K562 (cell line): ENCODE measurements around the gene AP3B1. TPM values are rescaled to one million over a fixed set of nuclear protein-coding genes. Genes with fewer than 3 reads are reported as not detected.

Experiments
- CLOCK ChIP-seq: fragments of 250-450 bp; sonication (Bioruptor Pico); IDR thresholded peaks from 2 replicates; pipeline ENCODE4 v1.4.0; 2020; ENCODE audit warnings: mild to moderate bottlenecking, moderate library complexity, borderline replicate concordance
- CTCF ChIP-seq, 3 experiments: IDR thresholded peaks in 2 of 3; conservative IDR thresholded peaks in 1 of 3; 2 replicates each; pipeline ENCODE4 v1.5.1; 2011 to 2012; ENCODE audit warnings: low read length in 3 of 3, mild to moderate bottlenecking in 3 of 3, control low read depth in 2 of 3, improper control_type of control experiment in 1 of 3, inconsistent platforms in 1 of 3, low read depth in 1 of 3, mixed read lengths in 1 of 3, moderate library complexity in 1 of 3; ENCODE audit not compliant: insufficient read depth in 2 of 3
- FOXO4 ChIP-seq: fragments of 450-650 bp; formaldehyde crosslinking; IDR thresholded peaks from 2 replicates; pipeline ENCODE4 v1.4.0; 2020; ENCODE audit warnings: mild to moderate bottlenecking, moderate library complexity
- KLF16 ChIP-seq: IDR thresholded peaks from 2 replicates; pipeline ENCODE4 v1.6.1; 2016; ENCODE audit warnings: antibody characterized with exemption
- NFE2 ChIP-seq: IDR thresholded peaks from 2 replicates; pipeline ENCODE4 v1.6.1; 2014; ENCODE audit warnings: antibody characterized with exemption, low read depth
- RAD21 ChIP-seq, 2 experiments: fragments of 250-450 bp in 1 of 2; fragments of 450-650 bp in 1 of 2; sonication (Bioruptor Pico) in 1 of 2; formaldehyde crosslinking in 1 of 2; IDR thresholded peaks in 1 of 2; conservative IDR thresholded peaks in 1 of 2; 2 replicates each; pipeline versions ENCODE4 v1.4.0 to v1.8.0; 2020 to 2022; ENCODE audit warnings: mild to moderate bottlenecking in 2 of 2, moderate library complexity in 1 of 2
- SMARCC2 ChIP-seq: fragments of 450-650 bp; IDR thresholded peaks from 2 replicates; pipeline ENCODE4 v1.6.1; 2017; ENCODE audit warnings: antibody characterized with exemption, moderate library complexity, mild to moderate bottlenecking, low read depth
- SMC3 ChIP-seq: conservative IDR thresholded peaks from 2 replicates; pipeline ENCODE4 v1.6.1; 2011; ENCODE audit warnings: low read depth, low read length, improper control_type of control experiment; ENCODE audit not compliant: insufficient read depth
- SP2 ChIP-seq: IDR thresholded peaks from 2 replicates; pipeline ENCODE4 v1.6.1; 2011; ENCODE audit warnings: mild to moderate bottlenecking, low read depth, low read length, moderate library complexity; ENCODE audit not compliant: poor library complexity, severe bottlenecking; ENCODE audit errors: extremely low read depth
- TAF7 ChIP-seq: fragments of 450-650 bp; IDR thresholded peaks from 2 replicates; pipeline ENCODE4 v1.6.1; 2016; ENCODE audit warnings: missing genetic modification characterization, missing compliant biosample characterization
- ZNF830 ChIP-seq: fragments of 250-450 bp; sonication (Bioruptor Pico); IDR thresholded peaks from 2 replicates; pipeline ENCODE4 v1.5.0; 2021; ENCODE audit warnings: mild to moderate bottlenecking
- polyA plus RNA-seq, 8 experiments: library from polyadenylated mRNA; depleted of rRNA in 4 of 8; stranded (reverse) in 5 of 8; unstranded in 3 of 8; fragments of >200 nt; fragmentation: Nextera tagmentation in 2 of 8; fragmentation: Illumina TruSeq in 1 of 8; extraction: Ambion mirVana in 2 of 8; extraction: Trizol in 1 of 8; gene quantifications; 2 replicates each; pipeline versions ENCODE4 v1.2.1 to v1.2.3, GENCODE V29; 2011 to 2014; ENCODE audit warnings: inconsistent platforms in 1 of 8, missing spikeins in 1 of 8
- total RNA-seq, 7 experiments: library from RNA; depleted of rRNA in 6 of 7; stranded (reverse); fragments of >200 nt in 6 of 7; fragmentation: Illumina TruSeq in 2 of 7; extraction: Trizol in 2 of 7; gene quantifications; 2 replicates each; pipeline versions ENCODE4 v1.2.1 to v1.2.3, GENCODE V29; 2011 to 2021; ENCODE audit warnings: low replicate concordance in 1 of 7

Gene AP3B1
- total and polyA plus RNA-seq, 9 of the 15 experiments (the other 6 are each of a cell fraction or from before 2014, with no cell fraction given) = 21.1 to 61.8 (median 42.2) TPM

- peak; percentile 56 to 77 (median 57) for TF ChIP-seq CTCF (IDR thresholded peaks at IDR 0.05 in 2 of 3, conservative IDR thresholded peaks at IDR 0.05 in 1 of 3; ENCODE audit: insufficient read depth in 2 of 3, low read depth in 1 of 3, low read length in 3 of 3)
- no peak for TF ChIP-seq NFE2
- no peak for TF ChIP-seq TAF7 (tag)
- no peak for TF ChIP-seq ZNF830
- peak; percentile 52; the same call in 1 of the 2 replicates for TF ChIP-seq SMC3
- TF ChIP-seq SMARCC2 = no peak
- peak; percentile 72 to 77 for TF ChIP-seq RAD21 (CRISPR knock-in tag; conservative IDR thresholded peaks at IDR 0.05 in 1 of 2, IDR thresholded peaks at IDR 0.05 in 1 of 2)
- no peak for TF ChIP-seq CLOCK (CRISPR knock-in tag)
- TF ChIP-seq SP2 = no peak
- TF ChIP-seq FOXO4 = no peak
- TF ChIP-seq KLF16 = peak; percentile 35; the same call in 1 of the 2 replicates
- TF ChIP-seq, all 486 proteins: peak for 6
Measured at GRCh38 chr5:78008356-78008967, 286.0 kb downstream of the AP3B1 start (continued).
